Endothelial cell of umbilical vein (primary cell): Measurements from ENCODE around the gene MAP4K3. TPM values are rescaled to one million over a fixed set of nuclear protein-coding genes. Genes with fewer than 3 reads are reported as not detected.

ENCODE experiments used
- BruUV-seq: library from RNA; stranded (reverse); fragments of 400-500 nt; replicated peaks from 2 replicates; lab custom pipeline; 2021; lab: Mats Ljungman, UMichigan
- CTCF ChIA-PET: fragments of 300-600, 350-600 bp; sonication (Branson Sonifier 250); formaldehyde crosslinking; loops from one replicate; lab custom pipeline; 2021; ENCODE audit warnings: antibody characterized with exemption, inconsistent platforms; lab: Charles Lee
- POLR2A ChIA-PET: fragments of 300-600, 350-600 bp; sonication (Branson Sonifier 250); formaldehyde crosslinking; loops from one replicate; lab custom pipeline; 2021; ENCODE audit warnings: antibody characterized with exemption, inconsistent platforms; lab: Charles Lee
- DNase-seq: peaks from one replicate; pipeline ENCODE4 v3.0.0-alpha.2; 2011; ENCODE audit warnings: low read depth, low spot score
- FAIRE-seq: peaks from 2 replicates; lab custom pipeline; 2011; peaks lifted over from hg19 to GRCh38; lab: Jason Lieb, UNC
- H2AFZ ChIP-seq: 2 replicates; pipeline ENCODE4 v1.6.0; 2012; ENCODE audit warnings: low read depth, low read length, control low read depth, inconsistent platforms
- H3K27ac ChIP-seq: 2 replicates; pipeline ENCODE4 v1.5.1; 2011; ENCODE audit warnings: low read depth, mild to moderate bottlenecking, control low read depth, low read length, moderate library complexity; ENCODE audit not compliant: insufficient read depth
- H3K27me3 ChIP-seq, 2 experiments: 2 replicates each; pipeline versions ENCODE4 v1.6.0 to v1.6.1; 2011; ENCODE audit warnings: low read length in 2 of 2, mixed read lengths in 1 of 2; ENCODE audit not compliant: control insufficient read depth in 2 of 2, insufficient read depth in 2 of 2
- H3K36me3 ChIP-seq, 2 experiments: 2 replicates in 1 of 2; 3 replicates in 1 of 2; pipeline ENCODE4 v1.5.1; 2011; ENCODE audit warnings: low read length in 2 of 2, mild to moderate bottlenecking in 1 of 2, moderate library complexity in 1 of 2; ENCODE audit not compliant: control insufficient read depth in 2 of 2, insufficient read depth in 2 of 2; ENCODE audit errors: extremely low read depth in 1 of 2
- H3K4me1 ChIP-seq: 3 replicates; pipeline ENCODE4 v1.5.1; 2011; ENCODE audit warnings: mild to moderate bottlenecking, low read length; ENCODE audit not compliant: control insufficient read depth, insufficient read depth; ENCODE audit errors: extremely low read depth
- H3K4me2 ChIP-seq: 2 replicates; pipeline ENCODE4 v1.6.1; 2011; ENCODE audit warnings: low read length, control low read depth, mixed read lengths; ENCODE audit not compliant: insufficient read depth
- H3K4me3 ChIP-seq, 3 experiments: fragments of 200-600 bp in 1 of 3; sonication (generic), shearing (Covaris generic) in 1 of 3; replicated peaks in 1 of 3; 2 replicates each; pipeline ENCODE4 v1.5.1; 2011 to 2016; ENCODE audit warnings: control low read depth in 3 of 3, low read length in 3 of 3, mild to moderate bottlenecking in 2 of 3, inconsistent platforms in 1 of 3, low read depth in 1 of 3, moderate library complexity in 1 of 3; ENCODE audit not compliant: insufficient read depth in 1 of 3
- H3K79me2 ChIP-seq: 2 replicates; pipeline ENCODE4 v1.6.0; 2012; ENCODE audit warnings: low read length, inconsistent platforms; ENCODE audit not compliant: control insufficient read depth, insufficient read depth
- H3K9ac ChIP-seq: replicated peaks from 2 replicates; pipeline ENCODE3; 2011; ENCODE audit warnings: low read length, control low read depth; ENCODE audit not compliant: insufficient read depth; ENCODE audit errors: extremely low read depth
- H3K9me1 ChIP-seq: replicated peaks from 3 replicates; pipeline ENCODE4 v1.6.0; 2011; ENCODE audit warnings: mild to moderate bottlenecking, low read length; ENCODE audit not compliant: control insufficient read depth, insufficient read depth; ENCODE audit errors: extremely low read depth
- H3K9me3 ChIP-seq: replicated peaks from 2 replicates; pipeline ENCODE4 v1.5.1; 2012; ENCODE audit warnings: low read length, inconsistent platforms; ENCODE audit not compliant: control insufficient read depth, insufficient read depth
- H4K20me1 ChIP-seq: replicated peaks from 2 replicates; pipeline ENCODE3; 2011; ENCODE audit warnings: mild to moderate bottlenecking, low read length; ENCODE audit not compliant: control insufficient read depth, insufficient read depth; ENCODE audit errors: extremely low read depth
- CTCF ChIP-seq, 2 donors: IDR thresholded peaks; 1 replicate in 1 of 2; 2 replicates in 1 of 2; pipeline ENCODE4 v1.5.1; 2011; ENCODE audit warnings: low read length in 2 of 2, mild to moderate bottlenecking in 2 of 2, moderate library complexity in 2 of 2, control low read depth in 1 of 2, inconsistent platforms in 1 of 2, low read depth in 1 of 2; ENCODE audit not compliant: insufficient read depth in 1 of 2; ENCODE audit errors: extremely low read depth in 1 of 2
- EZH2 ChIP-seq: IDR thresholded peaks from 2 replicates; pipeline ENCODE4 v1.6.1; 2012; ENCODE audit warnings: borderline replicate concordance, low read depth, mild to moderate bottlenecking, moderate library complexity, low read length, inconsistent platforms; ENCODE audit not compliant: severe bottlenecking
- FOS ChIP-seq: IDR thresholded peaks from 2 replicates; pipeline ENCODE4 v1.6.1; 2011; ENCODE audit warnings: mild to moderate bottlenecking, low read length, moderate library complexity, borderline replicate concordance; ENCODE audit not compliant: insufficient read depth
- GATA2 ChIP-seq: IDR thresholded peaks from 2 replicates; pipeline ENCODE4 v1.7.0; 2011; ENCODE audit warnings: low read depth, mild to moderate bottlenecking, moderate library complexity, mixed read lengths, low read length; ENCODE audit not compliant: insufficient read length, insufficient read depth
- JUN ChIP-seq: IDR thresholded peaks from 2 replicates; pipeline ENCODE4 v1.6.1; 2011; ENCODE audit warnings: borderline replicate concordance, low read depth; ENCODE audit not compliant: insufficient read length, insufficient read depth
- MAX ChIP-seq: IDR thresholded peaks from 2 replicates; pipeline ENCODE4 v1.6.1; 2011; ENCODE audit not compliant: insufficient read depth, insufficient read length
- MYC ChIP-seq: IDR thresholded peaks from one replicate; pipeline ENCODE4 v1.6.1; 2011; ENCODE audit warnings: mild to moderate bottlenecking, low read depth, low read length
- POLR2A ChIP-seq: IDR thresholded peaks from 2 replicates; pipeline ENCODE4 v1.6.1; 2012; ENCODE audit warnings: low read depth, mild to moderate bottlenecking, control low read depth, low read length
- POLR2AphosphoS5 ChIP-seq: IDR thresholded peaks from 2 replicates; pipeline ENCODE4 v1.6.1; 2012; ENCODE audit warnings: low read depth, mild to moderate bottlenecking, control low read depth, low read length, moderate library complexity; ENCODE audit not compliant: insufficient read depth
- dilution Hi-C: fragments of 300-500 bp; cut with MboI; formaldehyde crosslinking; loops from one replicate; pipeline ENCODE4 v1.15.0; 2019; ENCODE audit warnings: low sequenced_read_pairs; ENCODE audit not compliant: extremely low pct_ligation_motif_present
- intact Hi-C: fragments of 100-400 bp; cut with micrococcal nuclease; formaldehyde crosslinking; loops from one replicate; pipeline ENCODE4 v1.10.0; 2022
- polyA plus RNA-seq, 4 experiments: library from polyadenylated mRNA; depleted of rRNA in 3 of 4; stranded (reverse) in 3 of 4; unstranded in 1 of 4; fragments of >200 nt; gene quantifications; 2 replicates each; pipeline versions ENCODE4 v1.2.1 to v1.2.3, GENCODE V29; 2011 to 2012; ENCODE audit warnings: missing spikeins in 1 of 4
- total RNA-seq: library from RNA; stranded (reverse); gene quantifications from 2 replicates; pipeline ENCODE4 v1.2.3, GENCODE V29; 2021

MAP4K3 gene
- total and polyA plus RNA-seq, 2 donors (not counting 3 experiments of a cell fraction or from before 2014, with no cell fraction given) = 8.0 to 45.9 TPM

- H2AFZ ChIP-seq = no peak overlapping the region
- intact Hi-C loops (no loop called here), dilution Hi-C loops (no loop called here)
- H3K9me3 ChIP-seq = no peaks in the 10 kb centered on the region
- FAIRE-seq = no peak
- H3K79me2 ChIP-seq = no peaks in the 10 kb centered on the region
- no peak overlapping the region for H3K4me3 ChIP-seq
- H3K9ac ChIP-seq = no peak overlapping the region
- H3K36me3 ChIP-seq = peaks cover 2 to 6% of the 10 kb centered on the region in 2 experiments
- TF ChIP-seq MYC (no peak), GATA2 (no peak), FOS (no peak), CTCF (IDR thresholded peaks at IDR 0.05; ENCODE audit: extremely low read depth in 1 of 2, insufficient read depth in 1 of 2, low read depth in 1 of 2, low read length in 2 of 2) (no peak), EZH2 (no peak)
- BruUV-seq = no TSS peak
- no peaks in the 10 kb centered on the region for H3K4me1 ChIP-seq
- ChIA-PET POLR2A (no interaction called here), CTCF (no interaction called here)
- H3K27me3 ChIP-seq = no peaks in the 10 kb centered on the region
- no peaks in the 10 kb centered on the region for H3K9me1 ChIP-seq
- no peak for DNase-seq
- H3K4me2 ChIP-seq = no peak overlapping the region
- H4K20me1 ChIP-seq = no peaks in the 10 kb centered on the region
- no peak overlapping the region for H3K27ac ChIP-seq
Observed at GRCh38 chr2:39308778-39309177, 128.3 kb downstream of the MAP4K3 start.

GRCh38 chr2:39306626-39307025 lies 130.5 kb downstream of the MAP4K3 start:
- Histone ChIP-seq H3K27me3 (no peaks in the 10 kb centered on the region), H3K4me3 (no peak overlapping the region), H3K9ac (no peak overlapping the region), H3K9me1 (no peaks in the 10 kb centered on the region), H3K4me2 (no peak overlapping the region), H3K79me2 (no peaks in the 10 kb centered on the region), H3K36me3 (peaks cover 0 to 2% of the 10 kb centered on the region in 2 experiments), H4K20me1 (no peaks in the 10 kb centered on the region), H3K4me1 (no peaks in the 10 kb centered on the region), H3K9me3 (no peaks in the 10 kb centered on the region), H2AFZ (no peak overlapping the region), H3K27ac (no peak overlapping the region)
- TF ChIP-seq EZH2 (no peak), JUN (no peak), MYC (no peak), CTCF (IDR thresholded peaks at IDR 0.05; ENCODE audit: extremely low read depth in 1 of 2, insufficient read depth in 1 of 2, low read depth in 1 of 2, low read length in 2 of 2) (no peak), POLR2A (no peak), MAX (no peak), FOS (no peak), POLR2AphosphoS5 (no peak), GATA2 (no peak)
- POLR2A ChIA-PET = no interaction called here
- dilution Hi-C loops (no loop called here), intact Hi-C loops (no loop called here)
- BruUV-seq = no TSS peak
- no peak for DNase-seq
- CTCF ChIA-PET = no interaction called here
- no peak for FAIRE-seq
